Activated CD4-positive, alpha-beta T cell treated with anti-CD3 and anti-CD28 coated beads, Interleukin-2, amount 10 ng/mL, durations not matched to agents 24 days and 14 days (primary cell): ENCODE measurements around the gene ENPP1. TPM values are rescaled to one million over a fixed set of nuclear protein-coding genes. Genes with fewer than 3 reads are reported as not detected.

Source experiments
- DNase-seq: peaks from one replicate; pipeline ENCODE4 v3.0.0; 2022
- H3K27ac Mint-ChIP-seq: one replicate; pipeline ENCODE4 v1.8.0; 2022; ENCODE audit warnings: mild to moderate bottlenecking, mixed read lengths
- H3K27me3 Mint-ChIP-seq: one replicate; pipeline ENCODE4 v1.8.0; 2022; ENCODE audit warnings: mixed read lengths
- H3K36me3 Mint-ChIP-seq: one replicate; pipeline ENCODE4 v1.8.0; 2022; ENCODE audit warnings: low read depth, mild to moderate bottlenecking, mixed read lengths
- H3K4me1 Mint-ChIP-seq: one replicate; pipeline ENCODE4 v1.8.0; 2021; ENCODE audit warnings: mixed read lengths
- H3K4me3 Mint-ChIP-seq: one replicate; pipeline ENCODE4 v1.8.0; 2022; ENCODE audit warnings: mild to moderate bottlenecking, moderate library complexity, mixed read lengths
- H3K9me3 Mint-ChIP-seq: one replicate; pipeline ENCODE4 v1.8.0; 2021; ENCODE audit warnings: mixed read lengths
- intact Hi-C: fragments of 100-400 bp; cut with micrococcal nuclease; formaldehyde crosslinking; loops from one replicate; pipeline ENCODE4 v1.15.1; 2023
- total RNA-seq: library from RNA; stranded (reverse); gene quantifications from 2 replicates; pipeline ENCODE4 v1.2.3, GENCODE V29; 2022

Gene ENPP1
- total RNA-seq, 1 donor from 2014 or later: 0.58 TPM

- Mint-ChIP-seq H3K36me3 (no peaks in the 10 kb centered on the region), H3K4me3 (no peak overlapping the region), H3K4me1 (no peaks in the 10 kb centered on the region), H3K9me3 (no peaks in the 10 kb centered on the region), H3K27ac (no peak overlapping the region), H3K27me3 (peaks cover 15% of the 10 kb centered on the region)
- peak; percentile 35 for DNase-seq
- intact Hi-C loops: no loop called here
Observed at GRCh38 chr6:131825946-131826345, 18.1 kb downstream of the ENPP1 start.

DNA sequence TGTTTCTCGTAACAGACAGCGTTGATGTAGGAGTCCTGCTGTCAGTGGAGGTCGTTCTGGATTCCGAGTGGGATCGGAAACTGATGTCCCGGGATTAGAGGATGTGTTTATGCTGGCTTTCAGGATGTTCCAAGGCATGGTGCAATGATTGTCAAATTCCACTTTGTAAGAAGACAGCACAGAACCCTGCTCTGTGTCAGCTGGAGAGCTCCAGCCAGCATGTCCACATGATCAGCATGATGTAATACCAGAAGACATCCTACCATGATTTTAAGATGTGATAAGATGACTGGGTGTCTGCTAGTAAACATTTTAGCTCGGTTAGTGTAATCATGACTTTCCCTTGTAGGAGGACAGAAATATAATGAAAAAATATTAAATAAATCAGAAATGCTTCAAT is 20.3 kb downstream of the ENPP1 start:
- DNase-seq: peak; percentile 28
- Mint-ChIP-seq H3K27ac (no peak overlapping the region), H3K27me3 (peaks cover 11% of the 10 kb centered on the region), H3K4me1 (no peaks in the 10 kb centered on the region), H3K9me3 (no peaks in the 10 kb centered on the region), H3K36me3 (no peaks in the 10 kb centered on the region), H3K4me3 (no peak overlapping the region)
- intact Hi-C loops: no loop called here

- intact Hi-C loops: no loop called here
- peaks cover 8% of the 10 kb centered on the region for H3K27me3 Mint-ChIP-seq
- H3K36me3 Mint-ChIP-seq: no peaks in the 10 kb centered on the region
Observed at GRCh38 chr6:131828951-131829350, 21.1 kb downstream of the ENPP1 start.

DNA sequence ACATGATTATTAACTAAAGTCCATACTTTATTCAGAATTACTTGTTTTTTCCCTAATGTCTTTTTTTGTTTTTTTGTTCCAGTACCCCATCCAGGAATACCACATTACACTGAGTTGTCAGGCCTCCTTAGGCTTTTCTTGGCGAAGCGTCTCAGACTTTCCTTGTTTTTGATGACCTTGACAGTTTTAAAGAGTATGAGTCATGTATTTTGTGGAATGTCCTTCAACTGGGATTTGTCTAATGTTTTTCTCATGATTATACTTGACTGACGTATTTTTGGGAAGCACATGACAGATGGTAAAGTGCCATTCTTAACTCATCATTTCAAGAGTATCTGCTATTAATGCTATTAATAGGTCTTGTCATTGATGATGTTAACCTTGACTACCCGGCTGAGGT is 23.6 kb downstream of the ENPP1 start:
- Mint-ChIP-seq H3K4me1 (no peaks in the 10 kb centered on the region), H3K4me3 (no peak overlapping the region), H3K27ac (no peak overlapping the region), H3K27me3 (peaks cover 8% of the 10 kb centered on the region), H3K9me3 (no peaks in the 10 kb centered on the region), H3K36me3 (no peaks in the 10 kb centered on the region)
- intact Hi-C loops: no loop called here
- DNase-seq: peak; percentile 21

More at GRCh38 chr6:131828951-131829350, 21.1 kb downstream of the ENPP1 start:
- H3K4me1 Mint-ChIP-seq: no peaks in the 10 kb centered on the region
- DNase-seq: peak; percentile 27
- H3K9me3 Mint-ChIP-seq: no peaks in the 10 kb centered on the region
- no peak overlapping the region for H3K4me3 Mint-ChIP-seq
- H3K27ac Mint-ChIP-seq: no peak overlapping the region

DNA sequence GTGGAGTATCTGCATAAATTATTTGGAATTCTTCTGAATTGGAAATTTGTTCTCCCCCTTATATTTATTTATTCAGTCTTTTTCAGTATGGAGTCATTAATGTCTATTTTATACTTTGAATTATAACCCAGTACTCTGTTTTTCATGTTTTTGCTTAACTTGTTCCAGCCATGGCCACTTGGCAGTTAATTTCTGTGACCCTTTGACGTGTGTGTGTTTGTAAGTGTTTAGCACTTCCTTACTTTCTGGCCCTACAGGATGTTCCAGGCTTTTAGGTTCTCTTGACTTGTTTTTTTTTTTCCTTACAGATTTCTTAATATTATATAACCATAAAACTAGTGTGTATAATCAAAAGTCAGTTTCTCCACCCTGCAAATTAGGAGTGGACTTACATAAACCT is 24.1 kb downstream of the ENPP1 start:
- DNase-seq: peak; percentile 7
- Mint-ChIP-seq H3K36me3 (no peaks in the 10 kb centered on the region), H3K27ac (no peak overlapping the region), H3K4me3 (no peak overlapping the region), H3K4me1 (no peaks in the 10 kb centered on the region), H3K9me3 (no peaks in the 10 kb centered on the region), H3K27me3 (peaks cover 8% of the 10 kb centered on the region)
- intact Hi-C loops: no loop called here

GRCh38 chr6:131832363-131832762 is 24.5 kb downstream of the ENPP1 start:
- Mint-ChIP-seq H3K9me3 (no peaks in the 10 kb centered on the region), H3K27ac (no peak overlapping the region), H3K27me3 (peaks cover 9% of the 10 kb centered on the region), H3K36me3 (no peaks in the 10 kb centered on the region), H3K4me1 (no peaks in the 10 kb centered on the region), H3K4me3 (no peak overlapping the region)
- intact Hi-C loops: no loop called here
- DNase-seq: peak; percentile 24

GRCh38 chr6:131838051-131838450 is 30.2 kb downstream of the ENPP1 start:
- H3K9me3 Mint-ChIP-seq: no peaks in the 10 kb centered on the region

DNA sequence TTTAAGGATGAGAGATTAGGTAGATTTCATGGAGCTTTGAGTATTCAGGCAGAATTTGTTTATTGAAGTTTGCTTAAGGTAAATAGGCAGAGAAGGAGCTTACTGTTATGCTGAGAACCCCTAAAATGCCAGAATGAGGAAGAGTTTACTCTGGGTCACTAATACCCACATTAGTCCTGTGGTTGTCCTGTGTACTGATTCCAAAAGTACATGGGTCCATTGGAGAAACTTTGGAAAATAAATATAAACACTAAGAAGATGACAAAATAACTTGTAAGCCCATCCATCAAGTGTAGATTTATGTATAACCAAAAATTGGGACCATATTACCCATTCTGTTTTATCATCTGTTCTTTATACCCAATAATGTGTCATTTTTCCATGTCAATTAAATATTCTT is 31.6 kb downstream of the ENPP1 start:
- Mint-ChIP-seq H3K9me3 (no peaks in the 10 kb centered on the region), H3K27me3 (peaks cover 24% of the 10 kb centered on the region), H3K27ac (no peak overlapping the region), H3K36me3 (no peaks in the 10 kb centered on the region), H3K4me1 (no peaks in the 10 kb centered on the region), H3K4me3 (no peak overlapping the region)
- DNase-seq: no peak
- intact Hi-C loops: no loop called here

More at GRCh38 chr6:131838051-131838450, 30.2 kb downstream of the ENPP1 start:
- Mint-ChIP-seq H3K27me3 (peaks cover 20% of the 10 kb centered on the region), H3K4me1 (no peaks in the 10 kb centered on the region), H3K4me3 (no peak overlapping the region), H3K36me3 (no peaks in the 10 kb centered on the region), H3K27ac (no peak overlapping the region)
- intact Hi-C loops: no loop called here
- DNase-seq: no peak

DNA sequence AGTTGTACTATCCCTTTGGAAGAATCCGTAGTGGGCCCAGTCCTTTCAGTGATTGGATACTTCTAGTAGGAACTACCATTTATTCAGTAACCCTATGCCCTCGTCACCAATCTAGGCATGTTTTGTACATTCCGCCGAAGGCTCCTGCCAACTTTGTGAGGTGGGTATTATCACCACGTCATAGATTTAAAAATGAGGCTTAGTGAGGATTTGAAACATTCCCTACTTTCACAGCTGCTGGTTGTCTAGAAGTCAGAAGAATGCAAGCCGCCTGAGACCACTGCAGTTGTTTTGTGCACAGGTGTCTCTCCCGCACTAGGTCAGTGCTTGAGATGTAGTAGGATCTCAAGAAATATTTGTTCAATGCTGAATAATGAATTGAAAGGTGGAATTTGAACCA is 32.6 kb downstream of the ENPP1 start:
- Mint-ChIP-seq H3K4me1 (no peaks in the 10 kb centered on the region), H3K4me3 (no peak overlapping the region), H3K9me3 (no peaks in the 10 kb centered on the region), H3K27me3 (peaks cover 26% of the 10 kb centered on the region), H3K27ac (no peak overlapping the region), H3K36me3 (no peaks in the 10 kb centered on the region)
- intact Hi-C loops: no loop called here
- DNase-seq: peak; percentile 26

DNA sequence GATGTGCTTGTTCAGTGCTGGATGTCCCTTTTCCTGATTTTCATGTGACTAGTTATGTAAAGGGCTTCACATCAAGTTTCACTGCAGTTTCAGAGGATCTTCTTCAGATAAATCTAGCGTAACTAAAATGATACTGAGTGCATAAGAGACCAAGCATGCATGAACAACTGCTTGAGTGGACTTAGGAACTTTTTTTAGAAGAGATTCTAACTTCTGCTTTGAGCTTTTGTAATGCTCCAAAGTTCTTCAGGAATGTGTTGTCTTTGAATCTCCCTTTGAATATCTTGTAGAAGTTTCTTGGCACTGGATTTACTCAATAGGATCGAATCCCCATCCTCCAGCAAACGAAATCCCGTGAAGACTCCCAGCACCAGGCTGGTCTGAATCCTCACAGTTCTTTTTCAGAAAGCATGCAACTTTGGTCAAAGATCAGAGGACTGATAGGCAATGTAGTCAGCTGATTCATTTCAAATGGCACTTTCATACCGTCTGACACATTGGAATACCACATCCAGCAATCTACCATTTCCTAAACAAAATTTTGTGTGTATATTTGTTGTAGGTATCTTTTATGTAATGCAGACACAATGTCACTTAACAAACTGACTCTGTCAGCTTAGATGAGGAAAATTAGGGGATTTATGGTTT is 33.2 kb downstream of the ENPP1 start:
- H3K27me3 Mint-ChIP-seq: peaks cover 29% of the 10 kb centered on the region
- no peaks in the 10 kb centered on the region for H3K4me1 Mint-ChIP-seq
- DNase-seq: peak; percentile 37
- no peak overlapping the region for H3K4me3 Mint-ChIP-seq
- H3K9me3 Mint-ChIP-seq: no peaks in the 10 kb centered on the region
- H3K36me3 Mint-ChIP-seq: no peaks in the 10 kb centered on the region
- no peak overlapping the region for H3K27ac Mint-ChIP-seq
- intact Hi-C loops: no loop called here

- intact Hi-C loops: no loop called here
- peaks cover 27% of the 10 kb centered on the region for H3K27me3 Mint-ChIP-seq
- no peak overlapping the region for H3K4me3 Mint-ChIP-seq
- peak; percentile 4 for DNase-seq
- no peak overlapping the region for H3K27ac Mint-ChIP-seq
- no peaks in the 10 kb centered on the region for H3K9me3 Mint-ChIP-seq
- H3K36me3 Mint-ChIP-seq: no peaks in the 10 kb centered on the region
- no peaks in the 10 kb centered on the region for H3K4me1 Mint-ChIP-seq
Observed at GRCh38 chr6:131843768-131844167, 35.9 kb downstream of the ENPP1 start.

- intact Hi-C loops: no loop called here
- Mint-ChIP-seq H3K4me3 (no peak overlapping the region), H3K27ac (no peak overlapping the region), H3K27me3 (peaks cover 24% of the 10 kb centered on the region), H3K36me3 (no peaks in the 10 kb centered on the region), H3K4me1 (no peaks in the 10 kb centered on the region), H3K9me3 (no peaks in the 10 kb centered on the region)
- peak; percentile 23 for DNase-seq
Observed at GRCh38 chr6:131844243-131844841, 36.5 kb downstream of the ENPP1 start.

DNA sequence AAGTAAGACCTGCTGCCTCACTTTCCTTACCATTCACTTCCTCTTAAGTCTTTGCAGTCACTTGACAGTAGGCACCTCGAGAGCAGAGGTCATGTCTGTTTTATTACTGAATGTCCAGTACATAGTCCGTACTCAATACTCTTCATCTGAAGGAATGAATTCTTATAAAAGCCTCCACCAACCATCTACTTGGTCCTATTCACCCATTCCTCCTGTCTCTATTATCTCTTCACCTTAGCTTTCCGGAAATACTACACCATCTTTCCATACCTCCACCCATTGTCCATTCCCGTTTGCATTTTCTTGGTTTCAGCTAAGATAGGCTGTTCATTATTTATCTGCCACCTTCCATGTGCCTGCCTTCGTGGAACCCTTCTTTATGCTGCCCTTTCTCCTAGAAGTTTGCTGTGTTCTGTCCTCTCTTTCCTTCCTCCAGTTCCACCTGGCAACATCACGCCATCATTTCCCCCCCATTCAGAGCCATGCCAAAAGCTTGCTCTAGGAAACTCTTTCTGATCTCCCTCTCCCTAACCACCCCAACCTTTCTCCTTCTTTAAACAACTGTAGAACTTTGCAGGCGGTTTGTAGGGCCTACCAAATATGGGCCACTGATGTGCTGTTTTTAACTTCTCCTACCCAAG is 38.3 kb downstream of the ENPP1 start:
- H3K27me3 Mint-ChIP-seq: peaks cover 18% of the 10 kb centered on the region
- no peak overlapping the region for H3K27ac Mint-ChIP-seq
- no peaks in the 10 kb centered on the region for H3K4me1 Mint-ChIP-seq
- H3K4me3 Mint-ChIP-seq: no peak overlapping the region
- intact Hi-C loops: no loop called here
- H3K36me3 Mint-ChIP-seq: no peaks in the 10 kb centered on the region
- no peak for DNase-seq
- H3K9me3 Mint-ChIP-seq: no peaks in the 10 kb centered on the region

GRCh38 chr6:131846905-131847304 is 39.1 kb downstream of the ENPP1 start:
- Mint-ChIP-seq H3K36me3 (no peaks in the 10 kb centered on the region), H3K27me3 (peaks cover 18% of the 10 kb centered on the region), H3K4me3 (no peak overlapping the region), H3K27ac (no peak overlapping the region), H3K9me3 (no peaks in the 10 kb centered on the region), H3K4me1 (no peaks in the 10 kb centered on the region)
- DNase-seq: no peak
- intact Hi-C loops: no loop called here
